H9 (cell line): ENCODE measurements around the gene CTSH. TPM values are rescaled to one million over a fixed set of nuclear protein-coding genes. Genes with fewer than 3 reads are reported as not detected.
A peak's percentile ranks its signal among the peaks of the same experiment; 100 is the strongest.

Experiments
- DNase-seq: peaks from one replicate; pipeline ENCODE4 v3.0.0-alpha.2; 2017
- H2AFZ ChIP-seq: one replicate; pipeline ENCODE4 v1.6.1; 2013; ENCODE audit warnings: mild to moderate bottlenecking, low read length, control low read depth, moderate library complexity
- H2AK5ac ChIP-seq: 2 replicates; pipeline ENCODE4 v1.6.1; 2013; ENCODE audit warnings: low read length, control low read depth, mixed read lengths; ENCODE audit not compliant: insufficient read length
- H2BK120ac ChIP-seq: one replicate; pipeline ENCODE4 v1.6.1; 2013; ENCODE audit warnings: low read depth, mild to moderate bottlenecking, low read length, control low read depth, inconsistent platforms; ENCODE audit not compliant: poor library complexity, severe bottlenecking
- H2BK12ac ChIP-seq: 2 replicates; pipeline ENCODE4 v1.6.1; 2013; ENCODE audit warnings: low read length, control low read depth, mixed read lengths, low read depth; ENCODE audit not compliant: insufficient read length
- H2BK15ac ChIP-seq: 2 replicates; pipeline ENCODE4 v1.6.1; 2013; ENCODE audit warnings: low read depth, low read length, control low read depth
- H2BK20ac ChIP-seq: one replicate; pipeline ENCODE4 v1.6.1; 2013; ENCODE audit warnings: low read depth, mild to moderate bottlenecking, low read length, control low read depth, inconsistent platforms; ENCODE audit not compliant: poor library complexity, severe bottlenecking
- H2BK5ac ChIP-seq: 2 replicates; pipeline ENCODE4 v1.6.1; 2013; ENCODE audit warnings: low read length, control low read depth, mixed read lengths; ENCODE audit not compliant: insufficient read length
- H3K14ac ChIP-seq: 2 replicates; pipeline ENCODE4 v1.6.1; 2013; ENCODE audit warnings: low read length, control low read depth; ENCODE audit not compliant: insufficient read depth
- H3K18ac ChIP-seq: 2 replicates; pipeline ENCODE4 v1.6.1; 2013; ENCODE audit warnings: low read depth, mild to moderate bottlenecking, mixed read lengths, low read length, control low read depth; ENCODE audit not compliant: insufficient read length
- H3K23ac ChIP-seq: 2 replicates; pipeline ENCODE4 v1.6.1; 2013; ENCODE audit warnings: low read length, control low read depth, mixed read lengths, low read depth; ENCODE audit not compliant: insufficient read length
- H3K23me2 ChIP-seq: 2 replicates; pipeline ENCODE4 v1.6.1; 2013; ENCODE audit warnings: low read depth, mild to moderate bottlenecking, mixed read lengths, low read length, control low read depth; ENCODE audit not compliant: insufficient read length, poor library complexity, severe bottlenecking
- H3K27ac ChIP-seq: 2 replicates; pipeline ENCODE4 v1.5.1; 2013; ENCODE audit warnings: low read length, control low read depth, mixed read lengths, low read depth; ENCODE audit not compliant: insufficient read length
- H3K27me3 ChIP-seq: 2 replicates; pipeline ENCODE4 v1.6.1; 2013; ENCODE audit warnings: low read length, control low read depth, inconsistent platforms; ENCODE audit not compliant: insufficient read depth
- H3K4ac ChIP-seq: 2 replicates; pipeline ENCODE4 v1.6.1; 2013; ENCODE audit warnings: low read depth, mild to moderate bottlenecking, control low read depth, inconsistent platforms, low read length, moderate library complexity
- H3K4me1 ChIP-seq: 2 replicates; pipeline ENCODE4 v1.6.1; 2013; ENCODE audit warnings: low read length, control low read depth, inconsistent platforms; ENCODE audit not compliant: insufficient read depth
- H3K4me2 ChIP-seq: 2 replicates; pipeline ENCODE4 v1.6.1; 2013; ENCODE audit warnings: low read length, control low read depth, mixed read lengths; ENCODE audit not compliant: insufficient read length, insufficient read depth
- H3K56ac ChIP-seq: 2 replicates; pipeline ENCODE4 v1.6.1; 2013; ENCODE audit warnings: low read depth, mild to moderate bottlenecking, mixed read lengths, low read length, control low read depth; ENCODE audit not compliant: insufficient read length
- H3K79me1 ChIP-seq: 2 replicates; pipeline ENCODE4 v1.6.1; 2013; ENCODE audit warnings: low read depth, mild to moderate bottlenecking, moderate library complexity, low read length, control low read depth, inconsistent platforms; ENCODE audit not compliant: insufficient read depth, poor library complexity, severe bottlenecking
- H3K79me2 ChIP-seq: 2 replicates; pipeline ENCODE4 v1.6.1; 2013; ENCODE audit warnings: low read length, control low read depth, inconsistent platforms; ENCODE audit not compliant: insufficient read depth
- H3K9ac ChIP-seq: 2 replicates; pipeline ENCODE4 v1.6.1; 2013; ENCODE audit warnings: low read length, control low read depth, mixed read lengths; ENCODE audit not compliant: insufficient read length; ENCODE audit errors: extremely low read depth
- H3K9me3 ChIP-seq: one replicate; pipeline ENCODE4 v1.6.1; 2013; ENCODE audit warnings: low read depth, low read length, inconsistent platforms; ENCODE audit not compliant: control insufficient read depth
- H3T11ph ChIP-seq: one replicate; pipeline ENCODE4 v1.6.1; 2013; ENCODE audit warnings: mild to moderate bottlenecking, low read length, control low read depth, inconsistent platforms
- H4K20me1 ChIP-seq: one replicate; pipeline ENCODE4 v1.6.1; 2013; ENCODE audit not compliant: control insufficient read depth, insufficient read length, insufficient read depth
- H4K5ac ChIP-seq: 2 replicates; pipeline ENCODE4 v1.6.1; 2013; ENCODE audit warnings: low read depth, mild to moderate bottlenecking, mixed read lengths, low read length, control low read depth; ENCODE audit not compliant: insufficient read length
- H4K8ac ChIP-seq: replicated peaks from 2 replicates; pipeline ENCODE4 v1.6.1; 2013; ENCODE audit warnings: low read length, control low read depth, mixed read lengths, low read depth; ENCODE audit not compliant: insufficient read length
- H4K91ac ChIP-seq: 2 replicates; pipeline ENCODE4 v1.6.1; 2013; ENCODE audit warnings: low read depth, mild to moderate bottlenecking, moderate library complexity, mixed read lengths, low read length, control low read depth; ENCODE audit not compliant: insufficient read length
- H3K27ac Mint-ChIP-seq, 3 experiments: 2 replicates in 2 of 3; 3 replicates in 1 of 3; pipeline ENCODE4 v1.8.0; 2020 to 2021; ENCODE audit warnings: mixed read lengths in 3 of 3, mild to moderate bottlenecking in 1 of 3, moderate library complexity in 1 of 3
- H3K27me3 Mint-ChIP-seq: 2 replicates; pipeline ENCODE4 v1.8.0; 2021; ENCODE audit warnings: low read depth, mild to moderate bottlenecking, moderate library complexity, mixed read lengths
- H3K36me3 Mint-ChIP-seq, 3 experiments: 2 replicates in 2 of 3; 3 replicates in 1 of 3; pipeline ENCODE4 v1.8.0; 2020 to 2021; ENCODE audit warnings: low read depth in 3 of 3, mixed read lengths in 3 of 3; ENCODE audit not compliant: insufficient read depth in 1 of 3
- H3K4me1 Mint-ChIP-seq, 2 experiments: 2 replicates each; pipeline ENCODE4 v1.8.0; 2020; ENCODE audit warnings: mixed read lengths in 2 of 2
- H3K4me3 Mint-ChIP-seq, 2 experiments: 2 replicates in 1 of 2; 3 replicates in 1 of 2; pipeline ENCODE4 v1.8.0; 2020 to 2021; ENCODE audit warnings: mild to moderate bottlenecking in 2 of 2, mixed read lengths in 2 of 2, moderate library complexity in 1 of 2
- H3K9me3 Mint-ChIP-seq, 2 experiments: 2 replicates in 1 of 2; 3 replicates in 1 of 2; pipeline ENCODE4 v1.8.0; 2020; ENCODE audit warnings: mild to moderate bottlenecking in 2 of 2, mixed read lengths in 2 of 2, moderate library complexity in 1 of 2
- CTCF ChIP-seq: fragments of 200-600 bp; sonication (generic); conservative IDR thresholded peaks from 3 replicates; pipeline ENCODE4 v1.8.0; 2021; ENCODE audit warnings: antibody characterized with exemption, mild to moderate bottlenecking
- WGBS: extraction: QIAGEN DNeasy Blood & Tissue Kit; methylation state at CpG from one replicate; pipeline ENCODE4 v1.1.7; 2013; ENCODE audit warnings: missing lambda C conversion rate, low lambda C conversion rate, mixed read lengths; ENCODE audit not compliant: insufficient read length; ENCODE audit errors: extremely low coverage; 5-methylcytosine and 5-hydroxymethylcytosine counted together
- total RNA-seq: library from RNA; stranded (reverse); gene quantifications from 2 replicates; pipeline ENCODE4 v1.2.1, GENCODE V29; 2021

Gene CTSH
- total RNA-seq, 1 experiment from 2014 or later, result 15.5 TPM

DNA sequence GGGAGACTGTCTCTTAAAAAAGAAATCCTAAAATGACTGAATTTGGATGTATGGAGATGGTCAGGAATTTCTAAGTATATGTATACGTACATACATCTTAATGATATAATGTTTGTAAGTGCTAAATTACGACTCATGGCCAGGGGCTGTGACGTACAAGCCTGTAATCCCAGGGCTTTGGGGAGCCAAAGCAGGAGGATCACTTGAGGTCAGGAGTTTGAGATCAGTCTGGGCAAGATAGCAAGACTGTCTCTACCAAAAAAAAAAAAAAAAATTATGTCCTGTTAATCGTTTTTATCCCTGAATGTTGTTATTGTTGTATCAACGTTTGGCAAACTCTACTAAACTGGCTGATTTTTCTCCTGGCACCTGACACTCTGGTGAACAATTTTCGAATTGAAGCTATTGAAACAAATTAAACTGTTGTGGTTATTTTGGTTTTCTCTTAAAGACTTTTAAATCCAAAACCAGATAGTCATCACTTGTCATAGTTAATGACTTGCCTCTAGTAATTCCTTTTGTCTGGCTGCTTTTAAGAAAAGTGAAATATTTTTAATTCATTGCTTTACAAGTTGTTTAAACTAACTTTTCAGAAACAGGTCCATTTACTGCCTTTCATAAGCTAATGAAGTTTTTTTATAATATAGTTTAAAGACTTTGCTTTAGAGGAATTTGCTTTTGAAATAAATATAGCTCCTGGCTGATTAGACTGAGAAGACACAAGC is 65.2 kb downstream of the CTSH start:
- peaks cover 71% of the 10 kb centered on the region for H3K79me2 ChIP-seq
- H3K9ac ChIP-seq, result no peak overlapping the region
- no peak overlapping the region for H4K91ac ChIP-seq
- H3K4me2 ChIP-seq, result no peak overlapping the region
- no peak overlapping the region for H3K4ac ChIP-seq
- H4K20me1 ChIP-seq, result no peaks in the 10 kb centered on the region
- H3K23me2 ChIP-seq, result no peaks in the 10 kb centered on the region
- no peak overlapping the region for H3K27ac ChIP-seq
- H2AFZ ChIP-seq, result no peak overlapping the region
- Mint-ChIP-seq H3K4me1 (peaks cover 39 to 41% of the 10 kb centered on the region in 2 experiments), H3K9me3 (no peaks in the 10 kb centered on the region; a peak in 1 of 5 replicates), H3K27me3 (no peaks in the 10 kb centered on the region), H3K4me3 (no peak overlapping the region), H3K27ac (peak overlapping the region in 1 of 3 experiments; percentile 84; a peak in 1 of 7 replicates), H3K36me3 (peaks cover 20 to 57% (median 50%) of the 10 kb centered on the region in 3 experiments; a peak in 6 of 7 replicates)
- no peak overlapping the region for H2AK5ac ChIP-seq
- H3K9me3 ChIP-seq, result no peaks in the 10 kb centered on the region
- H3K4me1 ChIP-seq, result no peaks in the 10 kb centered on the region
- no peak overlapping the region for H3T11ph ChIP-seq
- H4K5ac ChIP-seq, result no peak overlapping the region
- DNase-seq, result no peak
- no peaks in the 10 kb centered on the region for H3K79me1 ChIP-seq
- H3K18ac ChIP-seq, result no peak overlapping the region
- no CpG with 5 or more reads among the region's 6 CpGs for WGBS
- H2BK20ac ChIP-seq, result no peak overlapping the region
- H3K56ac ChIP-seq, result no peak overlapping the region
- H2BK120ac ChIP-seq, result no peak overlapping the region
- H3K27me3 ChIP-seq, result no peaks in the 10 kb centered on the region
- no peak overlapping the region for H3K23ac ChIP-seq
- no peak for TF ChIP-seq CTCF
- H2BK15ac ChIP-seq, result no peak overlapping the region
- H2BK12ac ChIP-seq, result no peak overlapping the region
- H3K14ac ChIP-seq, result no peak overlapping the region
- no peak overlapping the region for H2BK5ac ChIP-seq
- H4K8ac ChIP-seq, result no peak overlapping the region
